Ishikawa (cell line): ENCODE data around the gene KIF1C.

Source experiments
- CEBPB ChIP-seq: IDR thresholded peaks from 2 replicates; pipeline ENCODE4 v1.6.1; 2012
- CREB1 ChIP-seq: IDR thresholded peaks from 2 replicates; pipeline ENCODE4 v1.6.1; 2012; ENCODE audit warnings: low read depth
- EGR1 ChIP-seq: IDR thresholded peaks from 2 replicates; pipeline ENCODE4 v1.6.1; 2012
- EP300 ChIP-seq: IDR thresholded peaks from 2 replicates; pipeline ENCODE4 v1.6.1; 2012; ENCODE audit warnings: borderline replicate concordance
- FOXM1 ChIP-seq: IDR thresholded peaks from 2 replicates; pipeline ENCODE4 v1.6.1; 2012; ENCODE audit warnings: low read depth, borderline replicate concordance
- NFIC ChIP-seq: IDR thresholded peaks from 2 replicates; pipeline ENCODE4 v1.6.1; 2012
- RAD21 ChIP-seq: IDR thresholded peaks from 2 replicates; pipeline ENCODE4 v1.6.1; 2012; ENCODE audit warnings: low read depth
- REST ChIP-seq: IDR thresholded peaks from 2 replicates; pipeline ENCODE4 v1.6.1; 2012; ENCODE audit warnings: low read depth, mild to moderate bottlenecking
- TAF1 ChIP-seq: IDR thresholded peaks from 2 replicates; pipeline ENCODE4 v1.6.1; 2012; ENCODE audit warnings: low read depth, mild to moderate bottlenecking
- TCF12 ChIP-seq: IDR thresholded peaks from 2 replicates; pipeline ENCODE4 v1.6.1; 2012; ENCODE audit warnings: low read depth
- TEAD4 ChIP-seq: IDR thresholded peaks from 2 replicates; pipeline ENCODE4 v1.6.1; 2012
- YY1 ChIP-seq: IDR thresholded peaks from 2 replicates; pipeline ENCODE4 v1.6.1; 2012; ENCODE audit warnings: low read depth
- ZBTB7A ChIP-seq: IDR thresholded peaks from 2 replicates; pipeline ENCODE4 v1.6.1; 2012; ENCODE audit warnings: low read depth
- TF ChIP-seq, protein P1 (sequence below): IDR thresholded peaks from 2 replicates; pipeline ENCODE4 v1.6.1; 2012
- TF ChIP-seq, protein P2 (sequence below): IDR thresholded peaks from 2 replicates; pipeline ENCODE4 v1.6.1; 2012

Gene KIF1C

DNA sequence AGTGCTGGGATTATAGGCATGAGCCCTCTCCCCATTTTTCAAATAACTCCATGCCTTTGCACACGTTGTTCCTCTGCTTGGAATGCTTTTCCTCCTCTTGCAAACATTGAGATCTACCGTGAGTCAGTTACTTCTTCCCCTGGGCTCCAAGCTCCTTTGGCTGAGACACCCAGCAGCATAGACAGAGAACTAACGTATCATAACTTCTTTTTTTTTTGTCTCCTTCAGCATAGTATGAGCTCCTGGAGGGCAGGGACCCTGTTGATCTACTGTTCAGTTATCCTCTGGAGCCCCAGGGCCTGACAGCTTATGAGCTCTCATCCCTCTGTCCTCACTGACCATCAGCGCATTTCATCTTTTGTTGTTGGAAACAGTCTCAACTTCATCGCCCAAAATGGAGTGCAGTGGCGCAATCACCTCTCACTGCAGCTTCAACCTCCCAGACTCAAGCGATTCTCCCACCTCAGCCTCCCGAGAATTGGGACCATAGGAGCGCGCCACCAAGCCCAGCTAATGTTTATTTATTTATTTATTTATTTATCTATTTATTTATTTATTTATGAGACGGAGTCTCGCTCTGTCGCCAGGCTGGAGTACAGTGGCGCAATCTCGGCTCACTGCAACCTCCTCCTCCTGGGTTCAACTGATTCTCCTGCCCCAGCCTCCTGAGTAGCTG lies 32.3 kb upstream of the KIF1C start:
- TF ChIP-seq FOXM1 (no peak), YY1 (no peak), REST (no peak), EP300 (no peak), CEBPB (no peak), ZBTB7A (no peak), TAF1 (no peak), NFIC (no peak), CREB1 (no peak), RAD21 (no peak), EGR1 (no peak)
- TF ChIP-seq, protein P1, sequence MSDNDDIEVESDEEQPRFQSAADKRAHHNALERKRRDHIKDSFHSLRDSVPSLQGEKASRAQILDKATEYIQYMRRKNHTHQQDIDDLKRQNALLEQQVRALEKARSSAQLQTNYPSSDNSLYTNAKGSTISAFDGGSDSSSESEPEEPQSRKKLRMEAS = no peak

GRCh38 chr17:4966844-4967538 lies 30.8 kb upstream of the KIF1C start:
- TF ChIP-seq TEAD4 = peak; percentile 87
- no peak for TF ChIP-seq REST
- no peak for TF ChIP-seq YY1
- peak; percentile 82 for TF ChIP-seq TAF1
- TF ChIP-seq FOXM1 = peak; percentile 50; the same call in 1 of the 2 replicates
- peak; percentile 66; the same call in 1 of the 2 replicates for TF ChIP-seq ZBTB7A
- no peak for TF ChIP-seq NFIC
- no peak for TF ChIP-seq CREB1
- TF ChIP-seq, protein P1 = peak; percentile 72
- TF ChIP-seq EP300 = peak; percentile 24; the same call in 1 of the 2 replicates
- TF ChIP-seq RAD21 = no peak
- TF ChIP-seq CEBPB = no peak
- TF ChIP-seq EGR1 = no peak
- TF ChIP-seq TCF12 = 0 out of 2 replicates have a peak, but pooled peaks have one; percentile 42
- TF ChIP-seq, protein P2, sequence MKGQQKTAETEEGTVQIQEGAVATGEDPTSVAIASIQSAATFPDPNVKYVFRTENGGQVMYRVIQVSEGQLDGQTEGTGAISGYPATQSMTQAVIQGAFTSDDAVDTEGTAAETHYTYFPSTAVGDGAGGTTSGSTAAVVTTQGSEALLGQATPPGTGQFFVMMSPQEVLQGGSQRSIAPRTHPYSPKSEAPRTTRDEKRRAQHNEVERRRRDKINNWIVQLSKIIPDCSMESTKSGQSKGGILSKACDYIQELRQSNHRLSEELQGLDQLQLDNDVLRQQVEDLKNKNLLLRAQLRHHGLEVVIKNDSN = peak; percentile 34; the same call in 1 of the 2 replicates

DNA sequence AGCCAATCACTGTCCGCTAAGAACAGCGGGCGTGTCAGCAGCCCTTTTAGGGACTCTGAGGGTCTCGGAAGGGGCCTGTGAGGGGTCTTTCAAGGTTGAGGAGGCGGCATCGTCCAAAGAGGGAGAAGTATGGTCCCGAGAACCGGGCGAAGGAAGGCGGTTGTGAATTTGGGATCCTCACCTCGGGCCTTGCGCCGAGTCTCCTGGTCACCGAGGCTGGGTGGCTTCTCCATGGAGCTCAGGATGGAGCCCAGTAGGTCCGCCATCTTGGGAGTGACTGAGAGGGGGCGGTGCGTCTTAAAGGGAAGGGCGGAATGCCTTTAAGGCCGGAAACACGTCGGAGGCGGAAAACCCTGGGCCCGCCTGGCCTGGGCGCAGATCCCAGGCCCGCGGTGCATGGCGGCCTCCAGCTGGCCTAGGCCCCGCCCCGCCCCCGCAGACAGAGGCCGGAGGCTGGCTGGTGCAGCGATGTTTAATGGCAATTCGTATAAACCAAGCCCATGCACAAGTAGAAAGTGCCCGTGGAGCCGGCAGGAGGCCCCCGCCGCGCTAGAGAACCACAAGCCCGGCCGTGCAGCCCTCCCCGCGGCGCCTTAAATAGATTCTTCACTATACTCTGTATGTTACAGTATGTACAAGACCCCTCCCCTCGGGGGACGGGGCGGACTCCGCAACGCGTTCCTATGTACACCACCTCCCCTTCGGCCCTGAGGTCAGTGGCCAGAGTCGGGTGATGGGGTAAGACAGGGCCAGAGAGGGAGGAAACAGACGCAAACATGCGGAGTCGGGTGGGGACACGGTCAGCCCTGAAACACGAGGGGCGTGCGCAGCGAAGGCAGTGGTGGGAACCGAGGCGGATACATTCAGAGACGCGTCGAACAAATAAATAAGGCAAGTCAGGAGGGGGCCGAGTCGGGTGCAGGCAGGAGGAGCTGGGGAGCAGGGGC lies 29.9 kb upstream of the KIF1C start, which contains the start of gene SPAG7:
SPAG7 (minus strand) TSS at position 279 of the 947 bp plus-strand sequence; CDS start at position 266, 13 bp downstream.
- TF ChIP-seq RAD21 (peak; percentile 48; the same call in 1 of the 2 replicates), YY1 (peak; percentile 96), REST (no peak), NFIC (peak; percentile 67), EGR1 (peak; percentile 88), TCF12 (peak; percentile 57; the same call in 1 of the 2 replicates), ZBTB7A (peak; percentile 97), EP300 (0 out of 2 replicates have a peak, but pooled peaks have one; percentile 23), TEAD4 (no peak; the same call in 1 of the 2 replicates), CREB1 (no peak), TAF1 (peak; percentile 92)
- TF ChIP-seq, protein P2 = no peak
- TF ChIP-seq, protein P1 = peak; percentile 76
